ENCODE results near the gene KL. TPM values are rescaled to one million over a fixed set of nuclear protein-coding genes. Genes with fewer than 3 reads are reported as not detected.

Gene KL
- total and polyA plus RNA-seq, 2 of the 8 experiments (the other 6 are each of a cell fraction or from before 2014, with no cell fraction given) = 0.02 TPM; not detected in 1

DNA sequence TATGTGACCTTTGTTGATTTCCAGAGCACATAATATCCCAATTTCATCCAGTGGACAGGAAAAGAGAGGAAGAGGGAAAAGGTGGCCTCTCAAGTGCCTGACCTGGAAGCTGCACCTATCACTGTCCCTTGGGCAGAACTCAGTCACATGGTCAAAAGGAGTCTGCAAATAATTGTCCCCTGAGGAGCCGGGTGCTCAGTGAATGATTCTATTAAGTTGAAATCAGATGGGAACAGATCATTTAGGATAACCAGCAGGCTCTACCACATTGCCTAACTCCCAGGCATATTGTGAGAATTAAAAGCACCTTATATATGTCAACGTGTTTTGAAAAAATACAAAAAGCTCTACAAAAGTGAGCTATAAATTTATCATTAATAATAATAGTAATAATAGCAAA, 6.8 kb downstream of the KL start:
- Histone ChIP-seq H3K18ac (ENCODE audit: extremely low read depth, low read length) (no peak overlapping the region), H2BK120ac (replicated peaks; ENCODE audit: low read depth, low read length) (no peak overlapping the region), H3K79me1 (ENCODE audit: low read depth, low read length) (no peaks in the 10 kb centered on the region), H3K4me2 (ENCODE audit: insufficient read depth in 1 of 2, low read depth in 2 of 2, low read length in 2 of 2) (no peak overlapping the region), H3K9me3 (ENCODE audit: insufficient read depth in 2 of 2, low read depth in 1 of 2, low read length in 1 of 2) (no peaks in the 10 kb centered on the region), H3K4ac (replicated peaks; ENCODE audit: insufficient read length, low read depth, low read length) (no peak overlapping the region), H2BK12ac (ENCODE audit: low read depth, low read length) (no peak overlapping the region), H3K56ac (replicated peaks; ENCODE audit: insufficient read length, low read depth, low read length) (no peak overlapping the region), H4K20me1 (replicated peaks in 1 of 2; ENCODE audit: control insufficient read depth in 1 of 2, insufficient read depth in 2 of 2, low read length in 2 of 2) (no peaks in the 10 kb centered on the region), H2BK5ac (ENCODE audit: low read depth, low read length) (no peak overlapping the region), H3K23ac (ENCODE audit: insufficient read length) (no peak overlapping the region), H3K36me3 (ENCODE audit: control insufficient read depth in 2 of 4, insufficient read depth in 4 of 4, low read length in 3 of 4) (no peaks in the 10 kb centered on the region), H3K27me3 (replicated peaks in 1 of 4; ENCODE audit: control insufficient read depth in 3 of 4, extremely low read depth in 1 of 4, insufficient read depth in 3 of 4, low read length in 3 of 4) (peaks cover 0 to 4% (median 2%) of the 10 kb centered on the region in 4 experiments; a peak in 2 of 7 replicates), H2BK15ac (ENCODE audit: low read length) (no peak overlapping the region), H2AFZ (ENCODE audit: low read length) (no peak overlapping the region), H3K4me3 (ENCODE audit: extremely low read depth in 1 of 4, insufficient read depth in 2 of 4, low read depth in 3 of 4, low read length in 4 of 4) (no peak overlapping the region), H2AK5ac (ENCODE audit: low read depth, low read length) (no peak overlapping the region), H4K8ac (ENCODE audit: extremely low read depth, insufficient read depth, low read length) (no peak overlapping the region), H3K27ac (ENCODE audit: low read depth, low read length) (no peak overlapping the region), H3K4me1 (replicated peaks in 1 of 4; ENCODE audit: control insufficient read depth in 3 of 4, insufficient read depth in 4 of 4, low read length in 3 of 4) (peaks cover 0 to 6% (median under 1%) of the 10 kb centered on the region in 4 experiments; a peak in 1 of 7 replicates), H2BK20ac (ENCODE audit: low read length) (no peak overlapping the region), H3K9ac (replicated peaks in 1 of 4; ENCODE audit: extremely low read depth in 1 of 4, low read depth in 3 of 4, low read length in 3 of 4) (no peak overlapping the region), H3K14ac (ENCODE audit: insufficient read length) (no peak overlapping the region), H4K5ac (ENCODE audit: insufficient read length, low read depth, low read length) (no peak overlapping the region), H4K91ac (replicated peaks; ENCODE audit: insufficient read length, low read length) (no peak overlapping the region), H3K79me2 (ENCODE audit: control insufficient read depth in 1 of 2, insufficient read depth in 2 of 2, low read length in 2 of 2) (no peaks in the 10 kb centered on the region), H3K23me2 (ENCODE audit: low read depth, low read length) (no peaks in the 10 kb centered on the region; the same call in 1 of the 2 replicates)
- ChIA-PET CTCF (ENCODE audit: partially characterized antibody) (interaction anchor here (0.9 kb wide), 1 partner anchor 191 kb away, joined by 3 read pairs; no protein-coding TSS in a partner anchor), POLR2A (ENCODE audit: partially characterized antibody) (no interaction called here)
- DNase-seq (ENCODE audit: low read depth in 1 of 2, low spot score in 2 of 2) (no peak), FAIRE-seq (no peak)
- WGBS, 2 experiments (ENCODE audit: extremely low coverage in 1 of 2, insufficient coverage in 1 of 2, insufficient read length in 1 of 2, insufficient replicate concordance in 2 of 2, low coverage in 1 of 2, low lambda C conversion rate in 2 of 2, missing lambda C conversion rate in 1 of 2) = 81% methylated on average over 2 of the region's 2 CpGs; no CpG with 5 or more reads in 1 of the 2 experiments
- no peak for TF ChIP-seq CTBP2 (IDR thresholded peaks at IDR 0.05; ENCODE audit: borderline replicate concordance, insufficient read depth, insufficient read length, low read length)
- TF ChIP-seq GABPA (IDR thresholded peaks at IDR 0.05; ENCODE audit: borderline replicate concordance, insufficient read depth, low read length) = no peak
- no peak for TF ChIP-seq ASH2L (IDR thresholded peaks at IDR 0.05; ENCODE audit: low read length)
- no peak for TF ChIP-seq BRCA1 (IDR thresholded peaks at IDR 0.05; ENCODE audit: low read depth, low read length)
- no peak for TF ChIP-seq E2F6 (IDR thresholded peaks at IDR 0.05)
- no peak for TF ChIP-seq TBP (IDR thresholded peaks at IDR 0.05; ENCODE audit: low read depth, low read length)
- TF ChIP-seq KDM4A (IDR thresholded peaks at IDR 0.05; ENCODE audit: low read depth, low read length, severe bottlenecking) = no peak
- no peak for TF ChIP-seq ATF3 (IDR thresholded peaks at IDR 0.05; ENCODE audit: insufficient read depth, low read depth, low read length)
- no peak for TF ChIP-seq TCF12 (IDR thresholded peaks at IDR 0.05; ENCODE audit: low read depth, low read length)
- no peak for TF ChIP-seq MAFK (IDR thresholded peaks at IDR 0.05; ENCODE audit: low read depth, low read length)
- TF ChIP-seq SAP30 (IDR thresholded peaks at IDR 0.05; ENCODE audit: insufficient read depth, insufficient replicate concordance, low read length) = no peak
- TF ChIP-seq JUN (IDR thresholded peaks at IDR 0.05; ENCODE audit: low read depth, low read length) = no peak
